ENCODE measurements around the gene DYSF. TPM values are rescaled to one million over a fixed set of nuclear protein-coding genes. Genes with fewer than 3 reads are reported as not detected.

Gene DYSF
- total RNA-seq, 3 donors from 2014 or later = 2.0 to 19.4 (median 6.8) TPM

DNA sequence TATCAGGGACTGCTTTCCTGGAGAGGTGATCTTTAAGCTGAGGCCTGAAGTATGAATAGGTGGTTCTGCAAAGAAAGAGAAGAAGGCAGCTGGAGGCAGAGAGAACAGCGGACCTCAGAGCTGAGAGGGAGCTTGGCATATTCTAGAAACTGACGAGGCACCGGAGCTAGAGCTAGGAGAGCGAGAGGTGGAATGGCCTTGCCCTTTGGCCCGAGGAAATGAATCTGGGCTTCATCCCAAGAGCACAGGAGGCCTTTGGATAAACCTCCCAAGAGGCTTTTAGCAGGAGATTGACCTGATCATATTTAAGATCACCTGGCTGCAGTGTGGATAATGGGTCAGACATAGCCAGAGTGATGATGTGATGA is 7.9 kb downstream of the DYSF start:
- Histone ChIP-seq H3K9me3 (no peaks in the 10 kb centered on the region), H3K4me1 (ENCODE audit: low read depth) (peaks cover 6% of the 10 kb centered on the region), H3K36me3 (ENCODE audit: low read depth) (no peaks in the 10 kb centered on the region), H3K4me3 (no peak overlapping the region)
- no peak for TF ChIP-seq CTCF (IDR thresholded peaks at IDR 0.05)
- intact Hi-C loops (cut with DNase I, micrococcal nuclease) = no loop called here
- DNase-seq = no peak
- ATAC-seq = no peak

GRCh38 chr2:71462056-71462605 is 8.8 kb downstream of the DYSF start:
- DNase-seq (no peak), ATAC-seq (no peak)
- Histone ChIP-seq H3K4me1 (ENCODE audit: low read depth) (peaks cover 6% of the 10 kb centered on the region), H3K4me3 (no peak overlapping the region), H3K9me3 (no peaks in the 10 kb centered on the region), H3K36me3 (ENCODE audit: low read depth) (no peaks in the 10 kb centered on the region)
- TF ChIP-seq CTCF (IDR thresholded peaks at IDR 0.05) = no peak
- intact Hi-C loops (cut with DNase I, micrococcal nuclease) = no loop called here

- no peak for ATAC-seq
- H3K4me1 ChIP-seq (ENCODE audit: low read depth) = peaks cover 6% of the 10 kb centered on the region
- no peak for TF ChIP-seq CTCF (IDR thresholded peaks at IDR 0.05)
- intact Hi-C loops (cut with DNase I, micrococcal nuclease) = no loop called here
- no peaks in the 10 kb centered on the region for H3K36me3 ChIP-seq (ENCODE audit: low read depth)
- no peak for DNase-seq
- H3K9me3 ChIP-seq = no peaks in the 10 kb centered on the region
- no peak overlapping the region for H3K4me3 ChIP-seq
Observed at GRCh38 chr2:71462641-71463341, 9.4 kb downstream of the DYSF start.

DNA sequence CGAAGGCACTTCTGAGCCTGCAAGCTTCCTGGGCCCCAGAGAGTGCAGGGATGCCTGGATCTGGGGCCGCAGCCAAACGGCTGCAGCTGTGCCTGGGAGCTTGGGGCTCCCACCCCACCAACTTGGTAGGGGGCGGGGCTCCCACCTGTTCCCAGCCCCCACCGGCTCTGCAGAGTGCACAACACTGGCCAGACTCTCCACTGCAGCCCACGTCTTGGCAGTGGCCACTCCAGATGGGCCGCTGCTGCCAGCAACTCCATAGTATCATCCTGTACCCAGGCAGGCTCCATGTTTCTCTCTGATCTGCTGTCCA is 9.9 kb downstream of the DYSF start:
- Histone ChIP-seq H3K4me1 (ENCODE audit: low read depth) (peaks cover 6% of the 10 kb centered on the region), H3K9me3 (no peaks in the 10 kb centered on the region), H3K4me3 (no peak overlapping the region), H3K36me3 (ENCODE audit: low read depth) (no peaks in the 10 kb centered on the region)
- no peak for DNase-seq
- intact Hi-C loops (cut with DNase I, micrococcal nuclease) = no loop called here
- no peak for ATAC-seq
- TF ChIP-seq CTCF (IDR thresholded peaks at IDR 0.05) = no peak

GRCh38 chr2:71464389-71464788 is 11.0 kb downstream of the DYSF start:
- no peak for TF ChIP-seq CTCF (IDR thresholded peaks at IDR 0.05)
- no peak overlapping the region for H3K4me3 ChIP-seq
- H3K9me3 ChIP-seq = no peaks in the 10 kb centered on the region
- H3K36me3 ChIP-seq (ENCODE audit: low read depth) = no peaks in the 10 kb centered on the region
- H3K4me1 ChIP-seq (ENCODE audit: low read depth) = peaks cover 6% of the 10 kb centered on the region
- intact Hi-C loops (cut with DNase I, micrococcal nuclease) = no loop called here
- DNase-seq = no peak
- no peak for ATAC-seq

- ATAC-seq (no peak), DNase-seq (no peak)
- no peak for TF ChIP-seq CTCF (IDR thresholded peaks at IDR 0.05)
- Histone ChIP-seq H3K36me3 (ENCODE audit: low read depth) (no peaks in the 10 kb centered on the region), H3K4me3 (no peak overlapping the region), H3K9me3 (no peaks in the 10 kb centered on the region), H3K4me1 (ENCODE audit: low read depth) (peaks cover 6% of the 10 kb centered on the region)
- intact Hi-C loops (cut with DNase I, micrococcal nuclease) = no loop called here
Observed at GRCh38 chr2:71465356-71465755, 12.0 kb downstream of the DYSF start.

Measured in mucosa of descending colon (tissue), 3 donors.